Activated CD4-positive, alpha-beta T cell treated with anti-CD3 and anti-CD28 coated beads, Interleukin-2, amount 10 ng/mL, durations not matched to agents 7 days and 5 days (primary cell): ENCODE data around the gene IRF7. TPM values are rescaled to one million over a fixed set of nuclear protein-coding genes. Genes with fewer than 3 reads are reported as not detected.

ENCODE experiments used
- CTCF ChIA-PET: fragments of 350-600 bp; sonication (Branson Sonifier 250); formaldehyde crosslinking; loops from one replicate; lab custom pipeline; 2021; ENCODE audit warnings: antibody characterized with exemption; lab: Charles Lee
- POLR2A ChIA-PET: fragments of 350-600 bp; sonication (Branson Sonifier 250); formaldehyde crosslinking; loops from one replicate; lab custom pipeline; 2021; ENCODE audit warnings: antibody characterized with exemption; lab: Charles Lee
- DNase-seq: peaks from one replicate; pipeline ENCODE4 v3.0.0-alpha.2; 2020
- H3K27ac Mint-ChIP-seq: one replicate; pipeline ENCODE4 v1.8.0; 2021; ENCODE audit warnings: mild to moderate bottlenecking, moderate library complexity, mixed read lengths
- H3K27me3 Mint-ChIP-seq: one replicate; pipeline ENCODE4 v1.8.0; 2021; ENCODE audit warnings: mixed read lengths
- H3K36me3 Mint-ChIP-seq: one replicate; pipeline ENCODE4 v1.8.0; 2021; ENCODE audit warnings: low read depth, mixed read lengths
- H3K4me1 Mint-ChIP-seq: one replicate; pipeline ENCODE4 v1.8.0; 2021; ENCODE audit warnings: mixed read lengths
- H3K4me3 Mint-ChIP-seq: one replicate; pipeline ENCODE4 v1.8.0; 2021; ENCODE audit warnings: mild to moderate bottlenecking, moderate library complexity, mixed read lengths
- H3K9me3 Mint-ChIP-seq: one replicate; pipeline ENCODE4 v1.8.0; 2021; ENCODE audit warnings: mixed read lengths
- total RNA-seq, 2 experiments: library from RNA; stranded (reverse); gene quantifications; one replicate each; pipeline ENCODE4 v1.2.3, GENCODE V29; 2021

IRF7 gene
- total RNA-seq, 2 experiments from 2014 or later: 152 to 154 TPM

DNA sequence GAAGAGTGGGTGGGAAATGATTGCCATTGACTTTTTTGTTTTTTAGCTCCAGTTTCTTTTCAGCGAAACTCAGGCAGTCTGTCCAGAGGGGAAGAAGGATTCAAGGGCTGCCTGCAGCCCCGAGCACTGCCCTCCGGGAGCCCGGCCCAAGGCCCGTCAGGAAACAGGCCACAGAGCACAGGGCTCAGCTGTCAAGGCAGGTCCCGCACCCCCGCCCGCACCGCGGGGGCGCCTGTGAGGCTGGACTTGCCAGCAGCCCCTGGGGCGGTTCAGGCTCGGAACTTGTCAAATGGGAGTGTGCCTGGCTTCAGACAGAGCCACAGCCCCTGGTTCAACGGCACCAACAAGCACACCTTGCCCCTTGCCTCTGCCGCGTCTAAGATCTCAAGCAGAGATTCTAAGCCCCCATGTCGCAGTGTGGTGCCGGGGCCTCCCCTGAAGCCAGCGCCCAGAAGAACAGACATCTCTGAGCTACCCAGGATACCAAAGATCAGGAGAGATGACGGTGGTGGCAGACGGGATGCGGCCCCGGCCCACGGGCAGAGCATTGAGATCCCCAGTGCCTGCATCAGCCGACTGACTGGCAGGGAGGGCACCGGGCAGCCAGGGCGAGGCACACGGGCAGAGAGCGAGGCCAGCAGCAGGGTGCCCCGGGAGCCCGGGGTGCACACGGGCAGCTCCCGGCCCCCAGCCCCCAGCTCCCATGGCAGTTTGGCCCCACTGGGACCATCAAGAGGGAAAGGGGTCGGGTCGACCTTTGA is 8.6 kb downstream of the IRF7 start:
- CTCF ChIA-PET: interaction anchor here (0.7 to 1.3 kb wide), 3 partner anchors 8 to 31 kb away, joined by 3 to 4 read pairs (median 4); partner anchors contain the start of gene PHRF1
- H3K9me3 Mint-ChIP-seq: no peaks in the 10 kb centered on the region
- peaks cover 39% of the 10 kb centered on the region for H3K36me3 Mint-ChIP-seq
- no peaks in the 10 kb centered on the region for H3K27me3 Mint-ChIP-seq
- H3K4me1 Mint-ChIP-seq: peaks cover 2% of the 10 kb centered on the region
- no peak overlapping the region for H3K4me3 Mint-ChIP-seq
- DNase-seq: no peak
- POLR2A ChIA-PET: no interaction called here
- no peak overlapping the region for H3K27ac Mint-ChIP-seq

GRCh38 chr11:606245-606644 is 9.5 kb downstream of the IRF7 start:
- no peak for DNase-seq
- no peak overlapping the region for H3K27ac Mint-ChIP-seq
- no peaks in the 10 kb centered on the region for H3K27me3 Mint-ChIP-seq
- H3K9me3 Mint-ChIP-seq: no peaks in the 10 kb centered on the region
- peaks cover 39% of the 10 kb centered on the region for H3K36me3 Mint-ChIP-seq
- ChIA-PET CTCF (interaction anchor here (1.3 kb wide), 1 partner anchor 12 kb away, joined by 3 read pairs; no protein-coding TSS in a partner anchor), POLR2A (no interaction called here)
- no peak overlapping the region for H3K4me3 Mint-ChIP-seq
- H3K4me1 Mint-ChIP-seq: no peaks in the 10 kb centered on the region

GRCh38 chr11:605286-606129 is 10.2 kb downstream of the IRF7 start:
- H3K9me3 Mint-ChIP-seq: no peaks in the 10 kb centered on the region
- no peaks in the 10 kb centered on the region for H3K27me3 Mint-ChIP-seq
- H3K4me1 Mint-ChIP-seq: no peaks in the 10 kb centered on the region
- DNase-seq: no peak
- no peak overlapping the region for H3K27ac Mint-ChIP-seq
- ChIA-PET POLR2A (no interaction called here), CTCF (interaction anchor here (1.0 to 1.2 kb wide), 2 partner anchors 18 to 22 kb away, joined by 3 to 6 read pairs; no protein-coding TSS in a partner anchor)
- no peak overlapping the region for H3K4me3 Mint-ChIP-seq
- H3K36me3 Mint-ChIP-seq: peaks cover 34% of the 10 kb centered on the region

DNA sequence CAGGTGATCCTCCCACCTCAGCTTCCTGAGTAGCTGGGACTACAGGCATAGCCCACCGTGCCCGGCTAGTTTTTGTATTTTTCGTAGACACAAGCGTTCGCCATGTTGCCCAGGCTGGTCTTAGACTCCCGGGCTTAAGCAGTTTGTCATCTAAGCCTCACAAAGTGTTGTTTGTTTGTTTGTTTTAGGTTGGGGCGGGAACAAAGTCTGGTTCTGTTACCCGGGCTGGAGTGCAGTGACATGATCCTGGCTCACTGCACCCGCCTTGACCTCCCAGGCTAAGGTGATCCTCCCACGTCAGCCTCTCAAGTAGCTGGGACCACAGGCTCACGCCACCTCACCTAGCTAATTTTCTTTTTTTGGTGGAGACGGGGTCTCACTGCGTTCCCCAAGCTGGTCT is 12.6 kb downstream of the IRF7 start:
- H3K9me3 Mint-ChIP-seq: no peaks in the 10 kb centered on the region
- no peak overlapping the region for H3K4me3 Mint-ChIP-seq
- H3K27me3 Mint-ChIP-seq: no peaks in the 10 kb centered on the region
- H3K4me1 Mint-ChIP-seq: no peaks in the 10 kb centered on the region
- peaks cover 42% of the 10 kb centered on the region for H3K36me3 Mint-ChIP-seq
- H3K27ac Mint-ChIP-seq: no peak overlapping the region
- CTCF ChIA-PET: interaction anchor here (0.9 to 2.0 kb wide), 2 partner anchors 12 to 18 kb away, joined by 3 to 4 read pairs; no protein-coding TSS in a partner anchor
- no peak for DNase-seq
- POLR2A ChIA-PET: no interaction called here

DNA sequence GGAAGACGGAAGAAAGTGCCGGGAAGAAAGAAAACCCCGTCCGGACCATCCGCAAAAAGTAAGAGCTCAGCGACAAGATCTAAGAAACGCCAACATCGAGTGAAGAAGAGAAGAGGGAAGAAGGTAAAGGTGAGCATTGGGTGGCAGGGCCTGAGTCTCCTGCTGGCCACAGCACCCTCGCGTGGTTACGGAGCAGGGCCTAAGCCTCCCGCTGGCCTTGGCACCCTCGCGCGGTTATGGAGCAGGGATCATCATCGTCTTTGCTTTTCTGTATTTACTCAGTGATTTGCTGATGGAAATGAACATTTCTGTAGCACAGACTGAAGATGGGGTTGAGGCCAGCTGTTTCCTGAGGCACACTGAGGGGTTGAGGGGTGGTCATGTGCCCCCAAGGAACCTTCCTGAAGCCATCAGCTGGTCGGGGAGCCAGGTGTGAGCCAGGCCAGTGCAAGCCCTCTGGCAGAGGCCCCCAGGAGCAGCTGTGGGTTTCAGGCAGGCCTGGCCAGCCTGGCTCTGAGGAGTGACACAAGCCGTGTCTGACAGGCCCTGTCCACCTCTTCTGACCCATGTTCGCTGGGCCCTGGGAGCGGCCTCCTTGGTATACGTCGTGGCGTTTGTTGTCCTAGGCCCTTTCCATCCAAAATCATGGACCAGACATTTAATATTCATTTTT is 14.0 kb downstream of the IRF7 start:
- Mint-ChIP-seq H3K27ac (peak overlapping the region; percentile 74), H3K9me3 (no peaks in the 10 kb centered on the region), H3K27me3 (no peaks in the 10 kb centered on the region), H3K4me1 (peaks cover 4% of the 10 kb centered on the region), H3K36me3 (peaks cover 43% of the 10 kb centered on the region), H3K4me3 (no peak overlapping the region)
- no peak for DNase-seq
- ChIA-PET POLR2A (no interaction called here), CTCF (interaction anchor here (0.5 to 1.4 kb wide), 3 partner anchors 10 to 1703 kb away, joined by 3 to 5 read pairs (median 3); no protein-coding TSS in a partner anchor)

- H3K4me1 Mint-ChIP-seq: peaks cover 13% of the 10 kb centered on the region
- peaks cover 45% of the 10 kb centered on the region for H3K36me3 Mint-ChIP-seq
- ChIA-PET CTCF (no interaction called here), POLR2A (no interaction called here)
- no peaks in the 10 kb centered on the region for H3K27me3 Mint-ChIP-seq
- H3K27ac Mint-ChIP-seq: no peak overlapping the region
- no peak overlapping the region for H3K4me3 Mint-ChIP-seq
- no peaks in the 10 kb centered on the region for H3K9me3 Mint-ChIP-seq
- DNase-seq: no peak
These were observed 17.6 kb downstream of the IRF7 start for GRCh38 chr11:598005-598680.

DNA sequence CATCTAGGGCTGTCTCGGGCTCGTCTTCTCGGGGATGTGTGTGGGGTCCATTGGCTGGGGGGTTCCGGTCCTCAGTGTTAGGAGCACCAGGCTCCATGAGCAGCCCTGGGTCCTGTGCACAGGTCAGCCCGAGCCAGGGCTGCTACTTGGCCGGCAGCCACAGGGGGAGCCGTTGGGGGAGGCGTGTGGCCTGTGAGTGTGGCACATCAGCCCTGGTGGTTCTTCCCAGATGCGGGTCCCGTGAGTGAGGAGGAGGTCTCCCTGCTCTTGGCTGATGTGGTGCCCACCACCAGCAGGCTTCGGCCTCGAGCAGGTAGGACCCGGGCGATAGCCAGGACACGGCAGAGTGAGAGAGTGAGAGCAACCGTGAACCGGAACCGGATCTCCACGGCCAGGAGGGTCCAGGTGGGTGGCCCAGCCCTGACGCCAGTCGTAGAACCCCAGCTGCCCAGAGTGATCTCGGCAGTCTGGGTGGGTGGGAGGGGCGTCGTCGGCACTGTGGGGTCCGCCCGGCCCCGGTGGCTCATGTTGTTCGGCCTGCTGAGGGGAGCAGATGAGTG is 18.5 kb downstream of the IRF7 start:
- Mint-ChIP-seq H3K27me3 (no peaks in the 10 kb centered on the region), H3K36me3 (peaks cover 51% of the 10 kb centered on the region), H3K9me3 (no peaks in the 10 kb centered on the region), H3K4me1 (peaks cover 13% of the 10 kb centered on the region), H3K27ac (peak overlapping the region; percentile 73), H3K4me3 (no peak overlapping the region)
- CTCF ChIA-PET: no interaction called here
- DNase-seq: no peak
- POLR2A ChIA-PET: no interaction called here

GRCh38 chr11:596374-596773 is 19.4 kb downstream of the IRF7 start:
- no peaks in the 10 kb centered on the region for H3K27me3 Mint-ChIP-seq
- H3K4me3 Mint-ChIP-seq: no peak overlapping the region
- H3K4me1 Mint-ChIP-seq: peaks cover 13% of the 10 kb centered on the region
- no peak overlapping the region for H3K27ac Mint-ChIP-seq
- DNase-seq: no peak
- peaks cover 47% of the 10 kb centered on the region for H3K36me3 Mint-ChIP-seq
- no peaks in the 10 kb centered on the region for H3K9me3 Mint-ChIP-seq
- POLR2A ChIA-PET: no interaction called here
- CTCF ChIA-PET: interaction anchor here (2.2 kb wide), 1 partner anchor 16 kb away, joined by 7 read pairs; no protein-coding TSS in a partner anchor

- H3K9me3 Mint-ChIP-seq: no peaks in the 10 kb centered on the region
- H3K27ac Mint-ChIP-seq: no peak overlapping the region
- POLR2A ChIA-PET: no interaction called here
- no peak for DNase-seq
- no peak overlapping the region for H3K4me3 Mint-ChIP-seq
- peaks cover 52% of the 10 kb centered on the region for H3K36me3 Mint-ChIP-seq
- CTCF ChIA-PET: interaction anchor here (2.2 kb wide), 1 partner anchor 17 kb away, joined by 7 read pairs; no protein-coding TSS in a partner anchor
- H3K4me1 Mint-ChIP-seq: peaks cover 13% of the 10 kb centered on the region
- no peaks in the 10 kb centered on the region for H3K27me3 Mint-ChIP-seq
These were observed 20.4 kb downstream of the IRF7 start for GRCh38 chr11:595400-595799.

GRCh38 chr11:593347-593746 is 22.4 kb downstream of the IRF7 start:
- Mint-ChIP-seq H3K4me3 (no peak overlapping the region), H3K27me3 (no peaks in the 10 kb centered on the region), H3K4me1 (peaks cover 21% of the 10 kb centered on the region), H3K27ac (no peak overlapping the region), H3K9me3 (no peaks in the 10 kb centered on the region), H3K36me3 (peaks cover 60% of the 10 kb centered on the region)
- CTCF ChIA-PET: no interaction called here
- DNase-seq: no peak
- POLR2A ChIA-PET: no interaction called here

GRCh38 chr11:592918-593317 is 22.8 kb downstream of the IRF7 start:
- Mint-ChIP-seq H3K9me3 (no peaks in the 10 kb centered on the region), H3K4me3 (no peak overlapping the region), H3K4me1 (peaks cover 25% of the 10 kb centered on the region), H3K27ac (no peak overlapping the region), H3K27me3 (no peaks in the 10 kb centered on the region), H3K36me3 (peaks cover 62% of the 10 kb centered on the region)
- ChIA-PET CTCF (no interaction called here), POLR2A (no interaction called here)
- DNase-seq: no peak

DNA sequence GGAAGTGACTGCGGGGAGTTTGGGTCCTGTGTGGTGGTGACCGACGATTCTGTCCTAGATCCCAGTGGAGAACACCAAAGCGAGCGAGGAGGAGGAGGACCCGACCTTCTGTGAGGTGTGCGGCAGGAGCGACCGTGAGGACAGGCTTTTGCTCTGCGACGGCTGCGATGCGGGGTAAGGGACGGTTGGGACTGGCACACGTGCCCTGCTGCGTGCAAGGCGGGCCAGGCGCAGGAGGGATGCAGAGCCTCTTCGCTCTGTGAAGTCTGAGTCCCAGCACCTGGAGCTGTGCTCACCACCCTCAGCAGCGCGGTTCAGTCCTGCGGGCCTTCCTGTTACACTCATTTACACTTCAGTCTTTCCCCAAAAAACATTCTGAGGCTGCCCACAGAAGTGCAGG is 23.2 kb downstream of the IRF7 start:
- H3K4me3 Mint-ChIP-seq: no peak overlapping the region
- H3K36me3 Mint-ChIP-seq: peaks cover 66% of the 10 kb centered on the region
- H3K27me3 Mint-ChIP-seq: no peaks in the 10 kb centered on the region
- peaks cover 29% of the 10 kb centered on the region for H3K4me1 Mint-ChIP-seq
- CTCF ChIA-PET: no interaction called here
- H3K9me3 Mint-ChIP-seq: no peaks in the 10 kb centered on the region
- POLR2A ChIA-PET: no interaction called here
- no peak for DNase-seq
- H3K27ac Mint-ChIP-seq: no peak overlapping the region
